NCI-H446 (cell line): ENCODE measurements around the gene DDO.
"Not testable (repeated sequence)": the region's sequence is repeated elsewhere in the genome, so short reads cannot be mapped to it uniquely, and the experiment has no call there.

ENCODE experiments used
- DNase-seq, 2 experiments: peaks; one replicate each; lab custom pipeline; 2025; lab: John Stamatoyannopoulos, UW

Gene DDO

DNA sequence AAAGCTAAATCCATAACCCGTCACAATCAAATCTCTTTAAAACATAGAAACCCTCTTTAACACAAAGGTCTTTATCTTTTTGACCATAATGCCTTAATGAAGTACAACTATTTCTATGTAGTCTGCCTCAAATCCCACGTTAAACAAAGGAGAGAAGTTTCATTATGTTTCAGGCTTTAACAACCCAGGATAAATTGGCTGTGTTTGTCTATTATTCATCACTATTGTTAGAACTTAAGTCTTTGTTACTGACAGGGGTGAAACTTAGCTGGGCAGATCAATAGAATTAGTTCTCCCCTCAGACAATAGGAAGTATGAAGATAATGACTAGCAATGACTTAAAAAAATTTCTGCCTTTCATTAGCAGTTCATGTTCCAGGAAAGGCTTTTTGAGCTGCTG, 47.1 kb downstream of the DDO start:
- no peak for DNase-seq

- DNase-seq = no peak
Measured at GRCh38 chr6:110367825-110368224, 47.5 kb downstream of the DDO start.

DNA sequence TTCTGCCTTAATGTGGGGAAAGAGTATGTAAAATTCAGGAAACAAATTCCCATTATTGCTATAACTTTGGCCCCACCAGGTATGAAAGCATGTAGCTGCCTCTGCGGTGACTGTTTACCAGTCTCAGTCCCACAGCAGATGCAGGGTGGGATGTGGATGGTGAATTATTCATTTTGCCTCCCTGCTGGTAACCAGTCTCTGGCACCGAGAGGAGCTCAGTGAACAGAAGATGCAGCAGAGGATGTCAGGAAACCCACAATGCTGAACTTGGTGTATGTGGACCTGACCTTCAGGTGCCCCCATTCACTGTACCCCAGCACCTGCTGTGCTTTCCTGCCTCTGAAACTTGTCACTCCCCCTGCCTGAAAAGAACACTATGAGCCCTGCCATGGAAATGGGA, 48.4 kb downstream of the DDO start:
- no peak for DNase-seq

DNA sequence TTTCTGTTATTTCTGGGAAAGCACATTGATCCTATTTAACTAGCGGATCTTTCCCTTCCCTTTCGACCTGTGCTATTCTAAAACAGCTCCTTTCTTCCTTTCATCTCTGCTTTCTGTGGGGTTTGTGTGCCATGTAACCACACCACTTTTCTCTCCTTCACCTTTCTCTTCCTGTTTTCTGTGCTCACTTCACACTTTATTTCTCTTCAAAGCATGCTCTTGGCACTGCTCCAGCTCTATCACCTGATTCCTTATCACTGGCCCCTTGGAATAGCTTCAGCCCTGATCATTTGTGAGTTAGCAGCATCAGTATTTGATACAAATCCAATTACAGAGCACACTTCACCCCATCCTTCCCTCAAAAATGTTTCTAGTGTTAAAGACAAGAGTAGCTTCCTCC, 49.1 kb downstream of the DDO start:
- no peak for DNase-seq

DNA sequence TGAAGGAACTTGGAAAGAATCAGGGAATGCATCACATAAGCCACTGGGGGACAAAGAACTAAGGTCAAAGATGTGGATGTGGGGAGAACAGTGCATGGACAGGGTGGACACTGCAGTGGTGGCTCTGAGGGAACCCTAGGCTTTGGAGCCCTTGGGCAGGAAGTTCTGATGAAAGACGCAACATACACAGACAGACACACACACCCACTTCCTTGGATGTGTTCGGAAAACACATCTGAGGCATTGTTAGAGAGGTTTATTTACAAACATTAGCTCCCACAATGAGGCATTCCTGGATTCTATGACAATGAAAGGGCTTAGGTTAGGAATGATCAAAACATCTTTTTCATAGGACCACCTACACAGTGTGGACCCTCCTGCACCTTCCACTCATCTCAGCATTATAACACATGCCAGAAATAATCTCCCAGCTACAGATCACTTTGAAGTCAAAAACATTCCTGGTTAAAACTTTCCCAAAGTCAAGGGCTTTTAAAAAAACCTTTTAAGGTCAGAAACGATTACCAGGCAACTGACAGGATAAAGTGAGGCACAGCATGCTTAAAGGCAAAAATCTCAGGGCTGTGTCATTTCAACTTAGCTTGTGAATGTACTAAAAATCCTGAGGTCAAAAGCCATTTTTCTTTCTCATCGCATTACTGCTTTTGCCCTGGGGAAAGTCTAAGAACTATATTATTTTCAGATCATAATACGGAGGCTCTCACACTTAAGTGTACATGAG, 50.8 kb downstream of the DDO start:
- DNase-seq = no peak

DNA sequence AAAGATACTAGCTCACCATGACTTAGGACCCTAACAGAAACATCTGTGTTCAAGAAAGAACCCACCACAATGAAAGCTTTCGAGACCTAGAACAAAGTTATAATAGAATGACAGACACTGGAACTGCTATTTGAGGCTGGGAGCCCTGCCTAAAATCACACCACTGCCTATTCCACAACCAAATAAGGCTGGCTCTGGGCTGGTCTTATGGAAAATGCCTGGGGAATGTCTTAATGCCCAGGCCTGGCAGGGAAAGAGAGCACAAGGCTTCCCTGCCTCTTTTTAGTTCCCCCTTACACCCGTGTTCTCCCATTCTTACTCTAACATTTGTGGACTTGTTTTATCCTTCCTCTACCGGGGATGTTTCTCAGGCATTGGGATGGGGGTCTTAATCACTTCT, 51.6 kb downstream of the DDO start:
- DNase-seq = no peak

GRCh38 chr6:110360676-110361075, 54.7 kb downstream of the DDO start:
- DNase-seq = no peak

DNA sequence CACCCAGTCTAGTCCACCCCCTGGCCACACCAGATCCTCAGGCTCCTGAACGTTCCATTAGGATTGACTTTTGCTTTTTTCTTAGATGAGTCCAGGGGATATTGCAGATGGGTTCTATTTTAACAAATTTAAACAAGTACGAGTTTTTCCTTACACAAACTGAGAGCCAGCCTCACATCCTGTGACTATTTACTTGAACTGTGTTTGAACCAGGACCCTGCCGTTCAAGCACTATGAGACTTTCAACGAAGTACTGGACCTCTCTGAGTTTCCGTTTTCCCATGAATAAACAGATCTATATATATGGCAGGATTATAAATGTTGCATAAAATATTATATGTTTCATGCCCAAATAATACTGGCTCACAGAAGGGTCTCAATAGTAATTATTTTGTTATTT, 55.8 kb downstream of the DDO start:
- DNase-seq = no peak

DNA sequence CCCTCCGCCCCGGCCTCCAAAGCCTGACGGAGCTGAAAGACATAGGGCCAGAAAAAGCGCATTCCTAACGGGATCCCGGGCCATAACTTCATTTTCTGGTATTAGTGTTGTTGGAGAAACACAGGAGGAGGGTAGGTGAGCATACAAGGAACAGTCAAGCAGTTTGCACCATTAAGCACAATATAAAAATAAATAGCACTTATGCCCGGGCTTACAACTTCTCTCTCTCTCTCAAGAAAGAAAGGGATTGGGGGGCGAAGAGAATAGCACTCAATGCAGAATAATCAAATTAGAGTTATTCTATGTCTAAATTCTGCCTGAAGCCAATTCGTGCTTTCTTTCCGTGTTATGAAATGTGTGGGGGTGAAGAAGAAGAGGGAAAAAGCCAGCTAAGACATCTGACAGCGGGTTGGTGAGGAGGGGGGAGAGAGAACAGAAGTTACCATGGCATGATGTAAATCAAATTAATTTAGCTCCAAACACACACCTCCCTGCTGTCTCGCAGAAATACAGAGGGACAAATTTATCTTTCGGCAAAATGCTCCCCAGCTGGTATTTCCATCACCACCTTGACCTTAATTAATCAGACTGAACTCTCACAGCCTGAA, 56.7 kb downstream of the DDO start:
- DNase-seq = no peak

DNA sequence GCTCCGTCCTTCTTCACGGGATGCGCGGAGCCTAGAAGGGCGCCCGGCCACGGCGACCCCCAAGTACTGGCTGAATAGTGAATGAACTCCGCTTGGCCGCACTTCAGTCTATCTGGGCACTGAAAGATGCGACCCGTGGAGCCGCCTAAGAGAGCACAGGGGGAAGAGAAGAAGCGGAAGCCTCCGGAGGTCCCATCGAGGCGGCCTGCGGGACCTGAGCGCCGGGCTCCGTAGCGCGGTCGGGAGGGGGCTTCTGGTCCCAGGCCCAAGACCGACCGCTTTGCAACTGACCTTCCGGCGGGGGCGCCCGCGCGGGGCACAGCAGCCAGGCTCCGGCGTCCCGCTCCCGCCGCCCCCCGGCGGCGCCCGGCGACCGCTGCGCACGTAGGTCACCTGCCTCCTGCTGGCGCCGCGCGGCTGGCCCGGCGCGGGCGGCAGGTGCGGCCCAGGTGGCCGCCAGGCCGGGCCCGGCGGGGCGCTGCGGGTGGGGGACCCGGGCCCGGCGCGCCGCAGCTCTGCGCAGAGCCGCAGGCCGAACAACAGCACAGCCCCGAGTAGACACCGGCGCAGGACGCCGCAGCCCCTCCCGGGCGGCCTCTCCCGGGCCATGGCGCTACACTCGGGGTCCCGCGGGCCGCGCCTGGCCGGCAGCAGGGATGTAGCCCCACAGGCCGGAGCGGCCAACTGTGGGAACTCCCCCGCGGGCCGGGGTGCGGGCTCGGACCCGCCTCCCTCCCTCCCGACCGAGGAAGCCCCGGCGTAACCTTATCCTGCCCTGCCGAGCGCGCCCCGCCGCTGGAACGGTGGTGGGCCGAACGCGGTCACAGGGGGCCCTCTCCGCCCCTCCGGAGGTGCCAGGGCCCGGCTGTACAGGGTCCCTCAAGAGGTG, 57.5 kb downstream of the DDO start, which contains the start of gene METTL24:
TSS of gene METTL24 (minus strand) at position 686 of the 889 bp plus-strand sequence. CDS start at position 609, 77 bp downstream.
- DNase-seq = no peak

DNA sequence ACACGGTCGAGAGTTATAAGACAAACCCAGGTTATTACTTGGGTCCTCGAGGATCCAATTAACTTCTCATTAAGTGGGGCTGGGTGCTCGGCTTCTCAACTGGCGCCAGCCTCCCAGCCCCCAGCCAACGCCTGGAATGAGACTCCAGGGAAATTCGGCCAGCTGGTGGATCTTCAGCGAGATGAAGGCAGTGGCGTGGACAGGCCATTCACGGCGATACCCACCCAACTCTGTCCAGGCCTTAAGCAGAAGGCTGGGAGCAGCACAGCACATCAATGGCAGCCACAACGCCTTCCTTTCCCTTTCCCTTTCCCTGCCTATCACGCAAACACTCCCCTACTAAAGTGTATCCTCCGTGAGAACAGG, 58.1 kb downstream of the DDO start:
- no peak for DNase-seq

- no peak for DNase-seq
Measured at GRCh38 chr6:110356778-110357177, 58.6 kb downstream of the DDO start.

DNA sequence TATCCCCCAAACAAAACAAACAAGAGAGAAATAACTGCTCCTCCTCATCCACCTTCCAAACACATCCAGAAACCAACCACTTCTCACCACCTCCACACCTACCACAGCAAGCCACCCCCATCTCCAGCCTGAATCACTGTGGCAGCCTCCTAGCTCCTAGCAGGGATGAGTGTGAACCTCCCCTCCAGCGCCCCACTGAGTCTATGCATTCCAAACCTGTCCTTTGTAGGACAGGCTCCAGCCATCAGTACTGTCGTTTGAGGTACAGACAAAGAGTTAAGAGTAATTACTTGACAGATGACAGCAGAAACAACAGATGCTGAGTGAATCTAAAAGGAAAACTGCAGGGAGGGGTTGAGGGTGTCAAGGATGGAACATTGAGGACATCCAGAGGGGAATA, 59.6 kb downstream of the DDO start:
- no peak for DNase-seq

DNA sequence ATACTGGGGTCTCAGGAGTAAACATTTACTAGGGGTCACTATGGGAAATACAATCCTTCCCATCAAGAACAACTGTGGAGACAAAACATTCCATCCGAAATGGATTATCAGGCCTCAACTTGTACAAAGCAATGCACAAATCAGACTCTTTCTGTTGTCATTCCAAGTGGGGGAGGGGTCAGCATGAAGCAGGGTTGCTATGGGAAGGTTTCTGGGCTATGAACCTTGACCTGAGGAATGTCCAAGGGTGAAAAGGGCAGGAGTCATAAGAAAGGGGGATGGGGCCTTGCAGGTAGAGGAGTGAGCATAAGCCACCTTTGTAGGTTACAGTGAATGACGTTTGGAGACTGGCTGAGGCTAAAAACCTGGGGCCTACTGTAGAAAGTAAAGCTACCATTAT, 60.4 kb downstream of the DDO start:
- DNase-seq = no peak

DNA sequence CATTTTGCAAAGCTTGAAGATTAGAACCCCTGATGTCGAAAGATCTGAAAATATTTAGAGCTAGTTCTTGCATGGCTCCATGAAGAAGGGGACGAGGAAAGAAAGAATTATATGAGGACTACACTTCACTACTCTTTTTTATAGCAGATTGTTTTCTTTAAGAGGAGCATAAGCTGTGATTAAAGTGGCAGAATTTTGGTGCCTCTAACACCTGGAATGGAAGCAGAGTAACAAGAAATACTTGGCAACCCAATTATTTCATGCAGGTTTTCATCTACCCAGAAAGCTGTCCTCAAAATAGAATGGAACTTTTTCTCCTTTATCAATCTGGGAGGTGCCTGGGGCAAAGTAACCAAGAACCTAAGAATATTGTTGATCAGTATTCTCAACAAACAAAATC, 61.2 kb downstream of the DDO start:
- DNase-seq = no peak

GRCh38 chr6:110353457-110354001, 61.8 kb downstream of the DDO start:
- DNase-seq = no peak

DNA sequence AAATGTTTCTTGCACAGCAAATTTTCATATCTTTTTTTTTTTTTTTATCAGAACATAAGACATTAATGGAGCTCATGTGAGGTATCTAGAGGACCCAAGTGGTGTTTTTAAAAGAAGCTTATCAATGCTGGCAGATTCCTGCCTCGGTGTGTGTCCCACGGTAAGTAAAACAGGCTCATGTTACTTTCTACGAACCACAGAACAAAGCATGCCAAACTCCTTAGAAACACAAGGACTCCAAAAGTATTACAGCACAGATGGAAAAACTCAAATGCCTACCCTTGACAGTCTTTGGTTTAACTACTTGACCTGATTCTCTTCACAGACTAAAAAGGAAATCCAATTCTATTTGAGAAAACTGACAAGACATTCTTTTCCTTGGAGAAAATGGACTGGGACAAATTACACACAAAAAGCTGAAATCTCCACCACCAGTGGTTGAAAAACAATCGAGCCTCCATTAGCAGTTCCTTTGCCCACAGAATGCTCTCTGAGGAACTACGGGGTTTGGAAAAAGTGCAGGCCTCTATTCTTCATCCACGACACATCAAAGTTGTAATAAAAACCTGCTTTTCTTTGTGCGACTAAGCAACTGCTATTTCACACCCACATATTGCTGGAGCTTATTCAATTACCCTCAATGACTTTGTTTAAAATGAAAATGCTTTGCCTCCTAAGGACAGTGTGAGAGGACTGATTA, 62.7 kb downstream of the DDO start:
- no peak for DNase-seq

GRCh38 chr6:110351986-110352385, 63.4 kb downstream of the DDO start:
- DNase-seq = no peak

DNA sequence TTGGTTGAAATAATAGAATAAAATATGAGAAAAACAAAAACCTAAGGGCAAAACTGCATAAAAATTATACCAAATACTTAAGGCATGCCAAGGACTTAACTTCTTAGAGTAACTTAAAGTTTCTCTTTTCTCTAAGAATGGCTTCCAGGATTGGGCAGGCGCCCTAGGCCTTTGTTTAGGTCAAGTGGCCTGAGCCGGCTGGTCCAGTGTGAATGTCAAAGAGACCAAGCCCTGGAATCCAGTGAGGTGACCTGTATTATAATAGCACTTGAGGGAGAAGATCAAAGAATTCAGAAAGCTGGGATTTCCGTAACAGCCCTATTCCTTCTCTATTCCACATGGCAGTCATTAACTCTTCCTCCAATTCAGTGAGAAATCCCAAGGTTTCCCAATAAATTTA, 63.8 kb downstream of the DDO start:
- DNase-seq = no peak

- not testable (repeated sequence) for DNase-seq
Measured at GRCh38 chr6:110350593-110350992, 64.8 kb downstream of the DDO start.

DNA sequence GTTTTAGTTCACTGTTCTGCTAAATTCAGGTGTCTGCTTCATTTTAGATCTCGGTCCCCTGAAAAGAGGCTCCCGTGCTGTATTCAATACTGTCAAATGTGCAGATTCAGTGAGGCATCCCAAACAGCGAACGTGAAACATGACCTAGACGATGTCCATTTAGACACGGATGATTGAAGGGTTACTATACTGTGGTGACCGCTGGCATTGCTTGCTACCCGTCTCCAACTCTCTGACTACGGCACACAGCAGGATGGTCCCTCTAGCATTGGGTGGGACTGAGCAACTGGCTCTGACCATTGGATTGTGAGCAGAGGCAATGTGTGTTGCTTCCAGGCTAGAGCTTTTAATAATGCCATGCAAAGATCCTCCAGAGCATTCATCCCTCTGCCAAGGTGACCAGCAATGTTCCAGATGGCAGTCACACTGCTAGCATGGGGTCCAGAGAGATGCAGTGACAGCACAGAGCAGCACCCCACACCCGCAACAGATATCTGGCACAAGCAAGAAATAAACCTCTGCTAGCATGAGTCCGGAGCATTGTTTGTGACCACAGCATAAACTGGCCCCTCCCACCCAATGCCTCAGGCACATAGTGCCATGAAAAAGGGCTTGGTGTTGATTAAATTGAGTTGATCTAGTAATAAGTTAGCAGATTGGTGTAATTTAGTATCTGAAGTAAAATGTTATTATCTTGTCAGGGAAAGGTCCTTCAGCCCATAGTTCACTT, 66.2 kb downstream of the DDO start:
- no peak for DNase-seq
